ENCODE results near the gene GCK.

Gene GCK

GRCh38 chr7:44116789-44117666, 72.2 kb downstream of the GCK start:
- no peak for DNase-seq (ENCODE audit: low spot score)

GRCh38 chr7:44116087-44116788, 73.0 kb downstream of the GCK start:
- DNase-seq (ENCODE audit: low spot score): no peak

- DNase-seq (ENCODE audit: low spot score): no peak
Measured at GRCh38 chr7:44114586-44115310, 74.5 kb downstream of the GCK start.

- DNase-seq (ENCODE audit: low spot score): no peak
Measured at GRCh38 chr7:44113764-44114354, 75.4 kb downstream of the GCK start.

- no peak for DNase-seq (ENCODE audit: low spot score)
Measured at GRCh38 chr7:44112997-44113763, 76.1 kb downstream of the GCK start.

- no peak for DNase-seq (ENCODE audit: low spot score)
Measured at GRCh38 chr7:44112231-44112996, 76.8 kb downstream of the GCK start.

DNA sequence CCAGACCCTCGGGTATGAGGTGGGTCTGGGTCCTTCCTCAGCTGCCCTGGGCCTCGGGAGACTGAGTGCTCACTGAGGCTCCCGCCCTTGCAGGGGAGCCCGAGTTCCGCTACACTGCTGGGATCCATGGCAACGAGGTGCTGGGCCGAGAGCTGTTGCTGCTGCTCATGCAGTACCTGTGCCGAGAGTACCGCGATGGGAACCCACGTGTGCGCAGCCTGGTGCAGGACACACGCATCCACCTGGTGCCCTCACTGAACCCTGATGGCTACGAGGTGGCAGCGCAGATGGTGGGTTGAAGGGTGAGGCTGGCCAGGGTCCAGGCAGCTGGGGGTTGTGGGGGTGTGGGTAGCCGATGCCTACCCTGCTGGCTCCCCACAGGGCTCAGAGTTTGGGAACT, 77.5 kb downstream of the GCK start:
- no peak for DNase-seq (ENCODE audit: low spot score)

- DNase-seq (ENCODE audit: low spot score): no peak
Measured at GRCh38 chr7:44110719-44111635, 78.3 kb downstream of the GCK start.

DNA sequence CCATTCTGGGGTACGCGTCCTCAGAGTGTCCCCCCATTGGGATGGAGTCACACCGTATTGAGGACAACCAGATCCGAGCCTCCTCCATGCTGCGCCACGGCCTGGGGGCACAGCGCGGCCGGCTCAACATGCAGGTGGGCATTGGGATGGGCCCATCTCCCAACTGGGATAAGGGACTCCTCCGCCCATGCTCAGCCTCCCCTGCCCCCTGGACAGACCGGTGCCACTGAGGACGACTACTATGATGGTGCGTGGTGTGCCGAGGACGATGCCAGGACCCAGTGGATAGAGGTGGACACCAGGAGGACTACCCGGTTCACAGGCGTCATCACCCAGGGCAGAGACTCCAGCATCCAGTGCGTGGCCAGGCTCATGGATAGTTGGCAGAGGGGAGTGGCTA, 79.2 kb downstream of the GCK start:
- DNase-seq (ENCODE audit: low spot score): no peak

- DNase-seq (ENCODE audit: low spot score): no peak
Measured at GRCh38 chr7:44108768-44109750, 80.2 kb downstream of the GCK start.

- DNase-seq (ENCODE audit: low spot score): no peak
Measured at GRCh38 chr7:44107961-44108767, 81.1 kb downstream of the GCK start.

DNA sequence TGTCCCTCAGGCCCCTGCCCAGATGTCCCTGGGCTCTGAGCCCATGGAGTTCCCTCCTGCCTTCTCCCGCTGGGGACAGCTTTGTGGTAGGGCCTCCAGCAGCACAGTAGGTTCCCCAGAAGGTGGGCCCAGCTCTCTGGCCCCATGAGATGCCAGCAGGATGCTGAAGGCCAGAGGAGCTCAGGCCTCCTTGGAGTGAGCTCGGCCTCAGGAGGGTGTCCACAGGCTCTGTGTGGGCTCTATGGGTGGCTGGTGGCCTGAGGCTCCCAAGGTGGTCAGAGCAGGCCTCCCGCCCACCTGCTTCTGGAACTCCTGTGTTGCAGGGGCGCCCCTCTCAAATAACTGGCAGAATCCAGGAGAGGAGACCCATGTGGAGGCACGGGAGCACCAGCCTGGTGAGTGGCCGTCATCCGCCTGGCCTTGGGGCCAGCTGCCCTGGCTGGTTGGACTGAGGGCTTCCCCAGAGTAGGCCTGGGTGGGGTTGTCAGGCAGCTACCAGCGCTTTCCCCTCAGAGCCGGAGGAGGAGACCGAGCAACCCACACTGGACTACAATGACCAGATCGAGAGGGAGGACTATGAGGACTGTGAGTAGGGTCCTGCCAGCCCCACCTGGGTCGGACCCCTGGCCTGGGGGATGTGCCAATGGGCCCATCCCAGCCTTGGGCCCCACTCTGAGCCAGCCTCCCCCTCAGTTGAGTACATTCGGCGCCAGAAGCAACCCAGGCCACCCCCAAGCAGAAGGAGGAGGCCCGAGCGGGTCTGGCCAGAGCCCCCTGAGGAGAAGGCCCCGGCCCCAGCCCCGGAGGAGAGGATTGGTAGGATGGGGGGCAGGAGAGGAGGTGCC, 81.9 kb downstream of the GCK start:
- no peak for DNase-seq (ENCODE audit: low spot score)

DNA sequence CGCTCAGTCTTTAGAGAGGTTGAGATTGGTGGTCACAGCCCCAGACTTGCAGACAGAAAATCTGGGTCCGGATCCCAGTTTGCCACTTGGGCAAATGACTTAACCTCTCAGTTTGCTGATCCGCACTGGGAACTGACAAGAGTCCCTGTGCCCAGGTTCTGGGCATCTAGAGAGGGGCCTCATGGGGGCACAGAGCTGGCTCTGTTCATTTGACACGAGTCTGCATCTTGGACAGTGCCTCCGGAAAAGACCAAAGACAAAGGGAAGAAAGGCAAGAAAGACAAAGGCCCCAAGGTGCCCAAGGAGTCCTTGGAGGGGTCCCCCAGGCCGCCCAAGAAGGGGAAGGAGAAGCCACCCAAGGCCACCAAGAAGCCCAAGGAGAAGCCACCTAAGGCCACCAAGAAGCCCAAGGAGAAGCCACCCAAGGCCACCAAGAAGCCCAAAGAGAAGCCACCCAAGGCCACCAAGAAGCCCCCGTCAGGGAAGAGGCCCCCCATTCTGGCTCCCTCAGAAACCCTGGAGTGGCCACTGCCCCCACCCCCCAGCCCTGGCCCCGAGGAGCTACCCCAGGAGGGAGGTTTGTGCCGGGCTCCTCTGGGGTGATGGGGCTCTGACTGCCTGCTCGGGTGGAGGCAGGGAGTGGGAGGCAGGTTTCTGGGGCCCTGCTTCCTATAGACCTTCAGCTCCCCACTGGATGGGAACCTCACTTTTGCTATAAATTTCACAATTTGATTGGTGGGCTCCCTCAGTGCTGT, 82.8 kb downstream of the GCK start:
- DNase-seq (ENCODE audit: low spot score): no peak

DNA sequence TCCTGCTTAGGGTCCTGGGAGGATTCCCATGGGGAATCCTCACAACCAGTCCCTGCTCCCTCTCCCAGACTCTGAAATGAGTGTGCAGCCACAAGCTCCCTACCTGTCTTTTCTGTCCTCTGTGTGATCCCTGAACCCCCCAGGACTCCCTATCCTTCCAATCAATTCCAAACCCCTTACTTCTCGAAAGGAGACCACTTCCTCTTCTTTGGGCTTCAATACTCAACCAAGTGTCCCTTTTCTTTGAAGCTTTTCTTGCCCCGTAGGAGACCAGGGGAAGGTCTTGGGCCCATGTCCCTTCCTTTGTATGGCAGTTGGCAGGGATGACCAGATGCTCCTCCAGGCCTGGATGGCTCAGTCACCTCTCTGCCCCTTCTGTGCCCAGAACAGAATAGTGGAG, 83.4 kb downstream of the GCK start:
- DNase-seq (ENCODE audit: low spot score): no peak

DNA sequence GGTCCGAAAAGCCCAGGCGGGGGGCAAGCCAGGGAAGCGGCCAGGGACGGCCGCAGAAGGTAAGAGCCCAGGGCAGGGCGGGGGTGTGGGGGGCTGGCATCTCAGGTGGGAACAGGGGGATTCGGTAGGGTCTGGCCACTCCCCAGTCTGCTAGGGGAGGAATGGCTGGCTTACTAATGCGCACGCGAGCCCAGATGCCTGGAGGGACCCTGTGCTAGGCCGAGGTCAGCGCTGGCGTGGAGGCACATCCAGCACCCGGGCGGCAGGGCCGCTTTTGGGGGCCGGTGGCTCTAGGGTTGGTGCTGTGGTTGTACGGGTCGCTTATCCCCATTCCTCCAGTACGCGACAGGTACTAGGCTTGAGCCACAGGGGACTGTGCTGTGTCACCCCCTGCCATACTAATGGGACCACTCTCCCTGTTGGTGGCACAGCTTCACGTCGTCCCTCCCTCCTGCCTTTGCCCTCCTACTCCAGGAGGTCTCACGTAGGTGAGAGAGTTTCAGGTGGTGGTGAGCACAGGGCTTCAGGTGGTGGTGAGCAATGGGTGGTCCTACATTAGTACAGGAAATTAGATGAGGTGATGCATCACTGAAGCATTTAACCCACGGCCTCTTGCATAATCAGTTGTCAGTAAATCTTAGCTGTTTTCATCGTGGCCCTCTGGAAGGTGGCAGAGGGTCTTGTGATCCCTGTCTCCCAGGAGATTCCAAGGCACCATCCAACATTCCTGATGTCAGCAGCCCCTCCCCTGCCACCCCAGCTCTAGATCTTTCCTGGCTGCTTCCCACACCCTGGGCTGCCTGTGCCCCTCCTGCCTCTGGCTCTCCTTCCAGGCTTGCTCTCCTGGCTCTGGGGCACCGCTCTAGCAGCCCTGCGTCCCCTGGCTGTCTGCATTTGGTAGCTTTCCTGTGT, 84.1 kb downstream of the GCK start:
- no peak for DNase-seq (ENCODE audit: low spot score)

All from CD4-positive, alpha-beta T cell treated with Interleukin-15 for 4 hours (primary cell).